D721Med (cell line): ENCODE measurements around the gene LKAAEAR1.

Experiments used
- DNase-seq: peaks from one replicate; pipeline ENCODE4 v3.0.0; 2011; ENCODE audit warnings: low spot score; ENCODE audit not compliant: insufficient read length
- FAIRE-seq: peaks from 2 replicates; lab custom pipeline; 2011; peaks lifted over from hg19 to GRCh38; lab: Jason Lieb, UNC
- CTCF ChIP-seq: IDR thresholded peaks from 2 replicates; pipeline ENCODE4 v1.5.1; 2012; ENCODE audit warnings: mild to moderate bottlenecking, control low read depth; ENCODE audit not compliant: insufficient read depth; ENCODE audit errors: missing control alignments

The LKAAEAR1 gene

GRCh38 chr20:64070244-64070993 is 13.8 kb downstream of the LKAAEAR1 start:
- DNase-seq (no peak), FAIRE-seq (no peak)
- no peak for TF ChIP-seq CTCF

- no peak for FAIRE-seq
- peak; percentile 87 for DNase-seq
- peak; percentile 45 for TF ChIP-seq CTCF
Measured at GRCh38 chr20:64069614-64070243, 14.5 kb downstream of the LKAAEAR1 start.

- FAIRE-seq (no peak), DNase-seq (no peak)
- TF ChIP-seq CTCF, result no peak
Measured at GRCh38 chr20:64069209-64069613, 15.0 kb downstream of the LKAAEAR1 start.

GRCh38 chr20:64068386-64069208 is 15.6 kb downstream of the LKAAEAR1 start:
- DNase-seq (no peak), FAIRE-seq (no peak)
- no peak for TF ChIP-seq CTCF

GRCh38 chr20:64067733-64068307 is 16.4 kb downstream of the LKAAEAR1 start:
- DNase-seq (no peak), FAIRE-seq (no peak)
- no peak for TF ChIP-seq CTCF

- TF ChIP-seq CTCF, result no peak
- FAIRE-seq, result no peak
- DNase-seq, result no peak
Measured at GRCh38 chr20:64067005-64067632, 17.1 kb downstream of the LKAAEAR1 start.
